ENCODE measurements around the gene GMCL2. TPM values are rescaled to one million over a fixed set of nuclear protein-coding genes. Genes with fewer than 3 reads are reported as not detected.

The GMCL2 gene
- total RNA-seq, 1 donor from 2014 or later = not detected

DNA sequence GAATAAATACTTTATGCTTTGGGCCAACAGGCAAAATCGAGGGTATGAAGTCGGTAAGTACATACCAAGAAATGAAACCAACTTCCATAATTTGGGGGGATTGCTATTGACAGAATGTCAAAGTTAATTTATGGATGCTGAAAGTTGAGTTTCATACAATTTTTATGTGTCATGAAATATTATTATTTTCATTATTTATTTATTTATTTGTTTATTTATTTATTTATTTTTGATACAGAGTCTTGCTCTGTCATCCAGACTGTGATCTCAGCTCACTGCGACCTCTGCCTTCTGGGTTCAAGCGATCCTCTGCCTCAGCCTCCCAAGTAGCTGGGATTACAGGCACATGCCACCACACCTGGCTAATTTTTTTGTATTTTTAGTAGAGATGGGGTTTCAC is 4.5 kb upstream of the GMCL2 start:
- intact Hi-C loops (cut with micrococcal nuclease) = no loop called here

DNA sequence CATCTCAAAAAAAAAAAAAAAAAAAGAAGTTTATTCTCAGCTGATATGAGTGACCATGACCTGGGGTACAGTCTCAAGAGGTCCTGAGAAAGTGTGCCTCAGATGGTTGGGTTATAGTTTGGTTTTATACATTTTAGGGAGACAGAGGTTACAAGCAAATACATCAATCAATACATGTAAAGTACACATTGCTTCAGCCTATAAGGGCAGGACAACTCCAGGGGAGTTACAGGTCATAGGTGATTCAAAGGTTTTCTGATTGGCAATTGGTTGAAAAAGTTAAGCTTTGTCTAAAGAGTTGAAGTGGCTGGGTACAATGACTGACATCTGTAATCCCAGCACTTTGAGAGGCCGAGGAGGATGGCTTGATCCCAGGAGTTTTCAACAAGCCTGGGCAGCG is 2.3 kb upstream of the GMCL2 start:
- intact Hi-C loops (cut with micrococcal nuclease) = no loop called here

DNA sequence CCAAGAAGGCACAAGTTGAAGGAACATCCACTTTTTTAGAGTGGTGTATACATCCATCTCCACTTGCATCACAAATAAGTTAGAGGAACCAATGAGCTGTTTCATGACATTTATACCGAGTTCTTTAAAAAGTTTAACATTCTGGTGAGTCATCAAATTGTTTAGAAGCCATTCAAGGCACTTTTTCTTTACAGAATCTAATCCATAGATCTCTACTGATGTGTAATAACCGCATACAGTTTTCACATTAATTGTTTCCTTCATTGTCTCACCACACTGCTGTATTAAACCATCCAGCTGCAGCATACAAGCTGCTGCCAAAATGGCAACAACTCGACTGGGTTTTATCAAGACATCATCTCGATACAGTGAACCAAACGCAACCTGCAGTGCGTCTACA is 744 bp downstream of the GMCL2 start:
- intact Hi-C loops (cut with micrococcal nuclease) = no loop called here

DNA sequence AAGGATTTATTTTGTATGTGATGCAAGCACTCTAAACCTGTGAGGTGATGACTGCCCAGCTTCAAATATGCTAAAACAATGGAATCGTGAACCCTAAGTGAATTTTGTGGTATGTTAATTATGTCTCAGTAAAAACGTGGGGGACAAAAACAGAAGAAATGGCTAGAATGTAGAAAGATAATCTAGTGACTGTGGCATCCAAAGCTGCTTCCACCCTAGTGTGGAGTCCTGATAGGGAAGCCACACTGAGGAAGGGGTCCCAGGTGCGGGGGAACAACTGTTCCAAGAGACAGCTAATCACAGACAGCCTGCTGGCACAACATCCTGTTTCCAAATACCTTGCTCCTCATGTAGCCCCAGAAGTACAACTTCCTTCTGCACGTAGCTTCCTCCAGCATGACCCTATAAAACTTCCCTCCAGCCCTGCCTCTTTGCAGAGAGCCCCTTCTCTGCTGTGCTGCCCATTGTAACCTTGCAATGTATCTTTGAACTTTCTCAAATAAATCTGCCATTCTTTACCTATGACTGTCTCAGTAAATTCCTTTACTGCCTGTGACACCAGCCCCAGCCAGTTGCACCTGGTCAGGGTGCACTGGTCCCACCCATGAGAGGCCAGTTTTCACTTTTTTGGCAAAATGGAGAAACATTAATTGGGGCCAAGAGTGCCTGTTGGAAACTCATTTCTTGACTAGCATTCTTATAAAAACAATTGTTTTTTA is 4.9 kb downstream of the GMCL2 start:
- intact Hi-C loops (cut with micrococcal nuclease) = no loop called here

DNA sequence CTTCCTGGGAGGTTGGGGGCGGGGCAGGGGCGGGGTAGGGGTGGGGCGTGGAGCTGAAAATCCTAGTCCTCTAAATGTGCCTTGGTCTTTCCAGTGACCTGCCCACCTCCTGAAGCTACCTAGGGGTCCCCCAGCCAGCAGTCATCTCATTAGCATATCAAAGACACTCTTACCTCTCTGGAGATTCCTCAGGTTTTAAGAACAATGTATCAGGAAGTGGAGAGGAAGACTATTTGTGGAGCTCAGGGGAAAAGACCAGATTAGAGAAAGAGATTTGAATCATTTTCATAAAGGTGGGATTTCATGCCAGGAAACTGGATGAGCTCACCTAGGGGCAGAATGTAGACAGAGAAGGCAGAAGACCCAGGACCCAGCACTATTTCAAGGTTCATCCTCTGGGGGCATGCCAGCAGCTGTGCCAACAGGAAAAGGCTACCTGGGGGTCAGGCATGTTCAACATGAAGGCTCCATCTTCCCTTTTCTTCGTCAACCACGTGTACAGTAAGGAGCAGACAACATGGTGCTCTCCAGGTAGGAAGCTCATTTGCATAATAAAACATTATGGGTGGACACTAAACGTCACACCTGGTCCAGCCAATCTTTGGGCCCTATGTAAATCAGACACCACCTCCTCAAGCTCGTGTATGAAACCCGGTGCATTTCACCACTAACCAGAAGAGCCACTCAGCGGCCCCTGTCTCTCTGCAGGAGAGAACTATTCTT is 6.9 kb downstream of the GMCL2 start:
- intact Hi-C loops (cut with micrococcal nuclease) = no loop called here

DNA sequence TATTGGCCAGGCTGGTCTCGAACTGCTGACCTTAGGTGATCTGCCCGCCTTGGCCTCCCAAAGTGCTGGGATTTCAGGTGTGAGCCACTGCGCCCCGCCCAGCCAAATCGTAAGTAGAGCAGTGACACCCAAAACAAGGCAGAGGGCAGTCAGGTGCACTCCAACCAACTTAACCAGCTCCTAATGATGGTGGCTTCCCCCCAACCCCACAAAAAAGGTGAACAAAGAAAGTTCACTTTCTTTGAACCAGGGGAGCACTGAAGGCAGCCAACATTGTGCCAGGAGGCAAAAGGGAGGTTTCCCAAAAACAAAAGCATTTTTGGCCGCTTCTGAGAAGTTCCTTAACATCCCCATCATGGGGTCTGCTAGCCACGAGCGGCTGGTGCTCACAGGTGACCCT is 9.6 kb downstream of the GMCL2 start:
- intact Hi-C loops (cut with micrococcal nuclease) = no loop called here

DNA sequence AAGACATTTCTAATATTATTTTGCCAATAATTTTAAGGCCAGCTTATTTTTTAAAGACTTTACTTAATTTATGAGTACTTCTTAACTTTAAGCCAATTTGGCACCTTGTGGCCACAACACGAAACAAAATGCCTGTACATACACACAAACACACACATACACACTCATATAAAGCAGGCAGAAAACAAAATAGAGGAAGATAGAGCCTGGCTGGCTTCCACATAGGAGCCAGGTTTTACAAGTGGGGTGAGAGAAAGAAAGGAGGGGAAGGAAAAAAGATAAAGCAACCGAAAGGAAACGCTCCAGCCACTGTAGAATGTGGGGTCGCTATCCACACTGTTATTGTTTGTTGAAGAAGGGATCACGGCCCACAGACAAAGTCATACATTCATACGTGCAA is 10.4 kb downstream of the GMCL2 start:
- intact Hi-C loops (cut with micrococcal nuclease) = no loop called here

DNA sequence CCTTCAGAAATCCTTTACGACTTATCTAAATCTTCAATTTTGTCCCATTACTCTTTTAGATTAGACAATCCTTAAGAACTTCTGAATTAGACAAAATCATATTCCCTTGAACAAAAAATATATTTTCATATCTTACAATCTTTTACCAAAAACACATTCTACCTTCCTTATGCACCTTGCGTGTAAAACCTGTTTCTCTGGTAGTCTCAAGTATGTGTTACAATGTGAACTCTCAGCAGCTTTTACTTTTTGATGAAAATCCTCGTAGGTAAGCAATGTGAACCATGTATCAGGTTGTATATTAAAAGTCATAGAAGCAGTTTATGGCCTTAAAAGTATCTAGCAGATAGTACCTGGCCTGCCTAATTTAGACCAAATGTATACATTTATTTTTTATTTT is 12.7 kb downstream of the GMCL2 start:
- intact Hi-C loops (cut with micrococcal nuclease) = no loop called here

DNA sequence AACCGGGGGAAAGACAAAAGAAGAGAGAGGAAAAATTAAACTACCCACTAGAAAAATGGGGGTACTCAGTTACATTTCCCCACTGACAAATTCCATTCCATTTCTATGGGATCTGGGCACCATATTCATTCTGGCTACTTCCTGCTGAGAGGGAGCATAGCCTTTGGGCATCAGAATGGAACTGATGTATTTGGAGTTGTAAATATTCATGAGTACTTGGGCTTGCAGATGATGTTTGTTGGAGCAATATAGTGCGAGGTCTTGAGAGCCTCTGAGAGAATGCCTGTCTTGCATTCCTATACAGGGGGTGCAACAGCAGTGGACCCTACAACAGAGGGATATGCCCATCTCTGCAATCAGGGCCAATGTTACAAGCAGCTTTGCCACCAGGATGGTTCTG is 16.7 kb downstream of the GMCL2 start:
- intact Hi-C loops (cut with micrococcal nuclease) = no loop called here

DNA sequence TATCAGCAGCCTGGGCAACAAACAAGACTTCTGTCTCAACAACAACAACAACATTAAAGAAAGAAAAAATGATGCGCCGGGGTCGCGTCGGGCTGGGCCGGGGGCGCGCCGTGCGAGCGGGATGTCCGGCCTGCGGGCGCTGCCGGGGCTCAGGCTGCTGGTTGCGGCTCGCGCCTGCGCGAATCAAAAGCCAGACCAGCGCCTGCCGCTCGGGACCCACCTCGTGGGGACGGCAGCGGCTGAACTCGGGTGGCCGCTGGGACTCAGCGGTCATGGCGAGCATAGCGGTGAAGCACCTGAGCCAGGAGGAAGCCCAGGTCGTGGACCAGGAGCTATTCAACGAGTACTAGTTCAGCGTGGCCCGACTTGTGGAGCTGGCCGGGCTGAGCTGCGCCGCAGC is 21.6 kb downstream of the GMCL2 start:
- intact Hi-C loops (cut with micrococcal nuclease) = no loop called here

DNA sequence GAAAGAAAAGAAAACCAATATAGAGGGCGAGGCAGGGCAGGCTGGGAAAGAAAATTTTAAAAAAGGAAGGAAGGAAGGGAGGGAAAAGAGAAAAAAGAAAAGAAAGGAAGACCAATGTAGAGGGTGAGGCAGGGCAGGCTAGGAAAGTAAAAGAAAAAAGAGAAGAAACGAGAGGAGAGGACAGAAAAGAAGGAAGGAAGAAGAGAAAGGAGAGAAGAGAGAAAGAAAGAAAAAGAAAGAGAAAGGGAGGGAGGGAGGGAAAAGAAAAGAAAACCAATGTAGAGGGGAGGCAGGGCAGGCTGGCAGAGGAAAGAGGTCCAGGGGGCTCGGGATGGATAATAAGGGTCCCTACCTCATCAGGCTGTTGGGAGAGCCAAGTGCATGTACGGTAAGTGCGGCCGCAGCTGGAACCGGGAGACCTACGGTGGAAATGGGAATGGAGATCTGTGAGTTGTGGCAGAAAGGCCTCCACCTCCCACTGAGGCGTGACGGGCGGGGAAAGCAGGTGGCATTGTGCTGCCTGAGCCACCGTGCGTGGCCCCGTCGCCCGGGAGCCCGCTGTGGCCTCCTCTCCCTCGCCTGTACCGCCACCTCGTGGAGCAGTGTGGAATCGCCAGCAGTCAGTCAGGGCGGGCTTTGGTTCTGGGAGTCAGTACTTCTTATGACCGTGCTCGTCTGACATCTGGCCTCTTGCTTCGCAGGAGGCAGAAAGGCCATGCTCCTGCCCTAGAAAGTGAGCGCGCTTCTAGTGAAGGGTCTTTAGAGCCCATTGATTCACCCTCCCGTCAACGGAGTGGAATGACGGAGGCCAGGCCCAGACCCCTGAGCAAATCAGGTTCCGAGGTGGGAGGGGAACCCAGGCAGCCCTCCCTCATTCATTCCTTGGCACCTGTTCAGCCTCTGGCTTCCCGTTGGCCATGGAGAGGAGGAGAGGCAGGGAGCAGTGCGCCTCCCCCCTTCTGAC is 23.1 kb downstream of the GMCL2 start:
- intact Hi-C loops (cut with micrococcal nuclease) = loop anchor here (1.0 kb wide), 2 partner anchors 10 to 88 kb away; no protein-coding TSS in a partner anchor

DNA sequence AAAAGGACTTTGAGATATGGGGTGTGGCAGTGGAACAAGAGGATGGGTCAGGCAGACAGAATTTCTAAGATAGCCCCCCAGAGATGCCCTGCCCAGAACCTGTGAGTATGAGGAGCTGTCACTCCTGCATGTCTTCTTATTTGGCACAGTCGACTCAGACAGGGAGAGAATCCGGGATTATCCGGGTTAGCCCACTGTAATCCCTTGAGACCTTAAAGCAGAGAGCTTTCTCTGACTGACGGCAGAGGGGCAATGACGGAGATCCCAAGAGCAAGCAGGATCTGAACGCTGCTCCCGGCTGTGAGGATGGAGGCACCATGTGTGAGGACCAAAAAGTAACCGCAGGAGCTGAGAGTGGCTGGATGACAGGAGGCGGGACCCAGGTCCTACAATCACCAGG is 24.7 kb downstream of the GMCL2 start:
- intact Hi-C loops (cut with micrococcal nuclease) = no loop called here

DNA sequence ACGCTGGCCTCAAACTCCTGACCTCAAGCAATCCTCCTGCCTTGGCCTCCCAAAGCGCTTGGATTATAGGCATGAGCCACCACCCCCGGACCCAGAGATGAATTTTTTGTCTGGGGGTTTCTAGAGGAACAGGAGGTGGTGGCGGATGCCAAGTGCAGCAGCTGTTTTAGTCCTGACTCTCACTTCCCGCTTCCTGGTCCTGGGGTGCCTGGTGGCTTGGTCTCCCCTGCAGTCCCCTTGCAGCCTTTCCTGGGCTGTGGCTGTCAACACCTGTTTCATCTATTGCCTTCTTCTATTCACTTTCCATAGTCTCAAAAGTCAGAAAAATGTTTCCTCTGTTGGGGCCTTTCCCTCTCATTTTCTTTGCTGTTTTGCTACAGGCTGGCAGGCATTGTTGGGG is 27.0 kb downstream of the GMCL2 start:
- intact Hi-C loops (cut with micrococcal nuclease) = no loop called here

DNA sequence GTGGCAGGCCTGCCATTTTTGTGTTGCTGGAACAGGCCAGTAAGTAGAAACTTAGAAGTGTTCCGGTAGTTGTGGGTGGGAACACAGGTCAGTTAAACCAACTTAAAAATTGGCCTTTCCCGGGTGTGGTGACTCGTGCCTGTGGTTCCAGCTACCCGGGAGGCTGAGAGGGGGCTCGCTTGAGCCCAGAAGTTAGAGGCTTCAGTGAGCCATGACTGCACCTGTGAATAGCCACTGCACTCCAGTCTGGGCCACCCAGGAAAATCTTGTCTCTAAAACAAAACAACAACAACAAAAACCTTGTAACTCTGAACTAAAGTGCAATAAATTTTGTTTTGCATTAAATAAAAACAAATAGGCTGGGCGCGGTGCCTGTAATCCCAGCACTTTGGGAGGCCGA is 32.1 kb downstream of the GMCL2 start:
- intact Hi-C loops (cut with micrococcal nuclease) = no loop called here

DNA sequence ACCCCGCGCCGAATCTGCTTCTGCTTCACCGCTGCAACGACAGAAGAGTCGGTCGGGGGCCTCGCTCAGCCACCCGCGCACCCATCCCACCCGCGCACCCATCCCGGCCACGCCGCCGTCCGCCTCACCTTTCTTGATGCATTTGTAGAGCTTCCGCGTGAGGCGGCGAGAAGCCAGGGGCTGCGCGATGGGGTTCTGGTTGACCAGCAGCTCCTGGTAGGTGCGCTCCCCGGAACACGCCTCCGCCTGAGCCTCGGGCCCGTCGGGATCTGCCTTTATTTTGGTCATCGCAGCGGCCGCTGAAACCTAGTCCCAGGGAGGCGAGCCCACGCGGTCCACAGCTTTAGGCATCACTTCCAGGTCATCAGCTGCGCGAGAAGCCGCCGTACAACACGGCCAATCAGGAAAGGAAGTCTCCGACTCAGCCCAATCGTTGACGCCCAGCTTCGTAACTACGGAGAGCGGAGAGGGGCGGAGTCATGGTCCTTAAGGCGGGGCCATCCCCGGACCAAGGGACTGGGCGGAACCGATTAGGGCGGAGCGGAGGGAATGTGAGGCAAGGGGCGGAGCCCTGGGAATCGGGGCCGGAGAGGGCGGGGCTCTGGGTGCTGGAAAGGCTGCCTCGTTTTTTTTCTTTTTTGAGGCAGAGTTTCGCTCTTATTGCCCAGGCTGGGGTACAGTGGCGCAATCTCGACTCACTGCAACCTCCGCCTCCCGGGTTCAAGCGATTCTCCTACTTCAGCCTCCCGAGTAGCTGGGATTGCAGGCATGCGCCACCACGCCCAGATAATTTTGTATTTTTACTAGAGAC is 33.4 kb downstream of the GMCL2 start, which contains the start of gene NHP2:
Gene NHP2 (minus strand): TSS at position 356 of the 811 bp plus-strand sequence. CDS start 68 bp downstream, at position 288.
- intact Hi-C loops (cut with micrococcal nuclease) = loop anchor here (1.0 kb wide), 4 partner anchors 11 to 51 kb away; partner anchors contain the start of genes HNRNPAB, N4BP3 and RMND5B

DNA sequence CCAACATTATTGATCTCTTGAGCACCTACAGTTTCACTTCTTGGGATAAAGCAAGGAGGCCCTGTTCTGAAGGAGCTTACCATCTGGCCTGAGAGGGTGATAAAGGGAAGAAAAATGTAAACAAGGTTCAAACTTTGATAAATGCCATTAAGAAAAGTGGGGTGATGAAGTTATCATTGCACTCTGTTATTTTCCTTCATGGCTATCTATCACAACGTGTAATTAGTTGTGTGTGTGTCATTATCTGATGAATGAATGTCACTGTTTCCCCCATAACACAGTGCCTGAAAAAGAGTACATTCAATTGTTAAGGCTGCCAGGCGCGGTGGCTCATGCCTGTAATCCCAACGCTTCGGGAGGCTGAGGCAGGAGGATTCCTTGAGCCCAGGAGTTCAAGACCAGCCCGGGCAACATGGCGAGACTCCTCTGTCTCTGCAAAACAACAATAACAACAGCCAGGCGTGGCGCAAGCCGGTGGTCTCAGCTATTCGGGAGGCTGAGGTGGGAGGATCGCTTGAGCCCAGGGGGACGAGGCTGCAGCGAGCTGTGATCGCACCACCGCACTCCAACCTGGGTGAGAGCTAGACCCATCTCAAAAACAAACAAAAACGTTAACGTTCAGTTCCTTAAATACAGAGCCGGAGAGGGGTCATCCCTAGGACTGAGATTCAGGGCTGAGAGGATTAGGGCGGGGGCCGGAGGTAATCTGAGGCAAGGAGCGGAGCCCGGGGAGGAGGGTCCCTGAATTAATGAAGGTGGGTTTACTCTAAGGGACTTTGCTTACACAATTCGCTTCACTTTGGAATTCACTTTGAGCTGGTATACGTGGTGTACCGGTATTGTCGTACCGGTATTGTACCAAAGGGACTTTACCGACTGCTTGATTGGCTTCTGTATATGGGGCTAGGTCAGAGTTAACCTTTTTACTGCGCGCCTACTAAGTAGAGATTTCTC is 34.4 kb downstream of the GMCL2 start:
- intact Hi-C loops (cut with micrococcal nuclease) = loop anchor here (1.0 kb wide), 1 partner anchor 21 kb away; the partner anchor contains the start of gene RMND5B

DNA sequence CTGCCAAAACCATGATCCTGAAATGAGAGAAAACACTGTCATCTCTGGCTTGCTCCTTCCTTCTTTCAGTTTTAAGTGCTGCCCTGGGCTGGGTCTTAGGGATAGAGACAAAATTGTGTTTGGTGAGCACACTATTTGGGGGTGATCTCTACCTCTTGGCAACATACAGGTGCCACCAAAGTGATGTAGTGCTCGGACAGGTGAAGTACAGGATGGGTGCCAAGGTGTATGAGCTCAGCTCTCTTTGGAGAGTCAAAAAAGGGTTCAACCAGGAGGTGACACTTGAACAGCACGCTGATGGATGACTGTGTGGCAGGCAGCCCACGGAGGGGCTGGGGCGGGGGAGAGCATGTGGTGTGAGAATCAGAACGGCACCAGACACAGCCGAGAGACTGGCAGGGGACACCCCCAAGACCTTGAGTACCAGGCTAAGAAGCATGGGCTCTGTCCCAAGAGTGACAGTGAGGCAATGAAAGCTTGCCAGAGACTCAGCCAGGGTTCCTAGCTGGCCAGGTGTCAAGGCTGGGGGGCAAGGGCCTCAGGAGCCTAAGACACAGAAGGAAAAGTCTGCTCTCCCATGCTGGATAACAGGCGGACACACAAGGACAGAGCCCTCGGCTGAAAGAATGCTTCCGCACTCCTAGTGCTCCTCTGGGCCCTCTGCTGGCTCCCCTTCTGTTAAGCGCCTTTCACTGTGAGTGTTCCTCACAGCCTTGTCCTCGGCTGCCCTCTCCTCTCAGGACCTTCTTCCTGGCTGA is 36.0 kb downstream of the GMCL2 start:
- intact Hi-C loops (cut with micrococcal nuclease) = no loop called here

DNA sequence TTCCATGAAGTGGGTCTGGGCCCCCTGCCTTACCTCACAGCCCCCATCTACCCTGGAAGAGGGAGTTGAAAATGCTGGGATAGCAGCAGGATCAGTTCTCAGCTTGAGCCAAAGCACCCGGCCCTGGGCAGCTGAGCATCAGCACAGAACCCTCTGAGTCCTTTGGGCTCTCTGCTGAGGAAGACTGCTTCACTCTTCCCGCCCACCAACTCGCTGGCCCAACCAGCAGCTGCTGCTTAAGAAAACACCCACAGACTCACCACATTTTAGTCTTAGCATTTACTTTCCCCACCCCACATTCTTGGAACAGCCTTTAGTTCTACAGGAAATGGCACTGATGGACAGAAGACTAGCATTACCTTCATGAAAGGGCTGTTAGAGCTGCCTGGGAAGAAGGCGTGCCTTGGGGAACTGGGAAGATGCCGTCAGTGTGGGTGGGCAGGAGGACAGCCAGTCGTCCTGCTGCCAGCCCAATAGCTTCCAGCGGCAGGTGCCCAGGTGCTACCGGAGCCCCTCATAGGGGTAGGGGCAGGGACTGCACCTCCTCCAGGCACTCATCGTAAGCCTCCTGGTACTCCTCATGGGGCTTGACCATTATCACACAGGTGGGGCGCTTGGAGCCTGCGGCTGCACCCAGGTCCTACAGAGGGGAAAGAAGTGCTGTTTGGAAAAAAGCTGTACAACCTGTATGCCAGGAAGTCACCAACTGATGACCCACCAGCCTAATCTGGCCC is 37.8 kb downstream of the GMCL2 start:
- intact Hi-C loops (cut with micrococcal nuclease) = no loop called here

All from T-helper 2 cell treated with Interferon-gamma antibody and Interleukin-4, amounts not matched to agents 100 ng/mL and 5 ng/mL, for 36 hours (primary cell).